Glomerular endothelial cell (primary cell): Measurements from ENCODE around the gene TFF3. TPM values are rescaled to one million over a fixed set of nuclear protein-coding genes. Genes with fewer than 3 reads are reported as not detected.
A peak's percentile ranks its signal among the peaks of the same experiment; 100 is the strongest.

Source experiments
- DNase-seq: peaks from one replicate; pipeline ENCODE4 v3.0.0-alpha.2; 2011; ENCODE audit warnings: low read depth, low spot score; ENCODE audit errors: extremely low read depth
- total RNA-seq: library from RNA; depleted of rRNA; stranded (reverse); fragments of >200 nt; gene quantifications from 2 replicates; pipeline ENCODE4 v1.2.3, GENCODE V29; 2015

TFF3 gene
- total RNA-seq, 1 donor from 2014 or later = 5.4 TPM

GRCh38 chr21:42347601-42348327 lies 32.6 kb upstream of the TFF3 start:
- DNase-seq = no peak

- no peak for DNase-seq
These were observed 31.8 kb upstream of the TFF3 start for GRCh38 chr21:42346866-42347600.

- DNase-seq = no peak
These were observed 31.2 kb upstream of the TFF3 start for GRCh38 chr21:42346441-42346840.

GRCh38 chr21:42344631-42345030 lies 29.4 kb upstream of the TFF3 start:
- DNase-seq = no peak

- DNase-seq = no peak
These were observed 28.8 kb upstream of the TFF3 start for GRCh38 chr21:42343963-42344510.

- DNase-seq = no peak
These were observed 28.3 kb upstream of the TFF3 start for GRCh38 chr21:42343556-42343955.

- DNase-seq = no peak
These were observed 27.9 kb upstream of the TFF3 start for GRCh38 chr21:42343101-42343500.

- no peak for DNase-seq
These were observed 26.8 kb upstream of the TFF3 start for GRCh38 chr21:42341776-42342542.

GRCh38 chr21:42340187-42341050 lies 25.2 kb upstream of the TFF3 start:
- DNase-seq = no peak

GRCh38 chr21:42338729-42339715 lies 23.8 kb upstream of the TFF3 start:
- no peak for DNase-seq

GRCh38 chr21:42337830-42338728 lies 22.9 kb upstream of the TFF3 start:
- DNase-seq = peak; percentile 9

GRCh38 chr21:42337276-42337675 lies 22.1 kb upstream of the TFF3 start:
- DNase-seq = no peak

GRCh38 chr21:42336054-42336453 lies 20.8 kb upstream of the TFF3 start:
- DNase-seq = no peak

- no peak for DNase-seq
These were observed 17.5 kb upstream of the TFF3 start for GRCh38 chr21:42332557-42333317.

GRCh38 chr21:42331660-42332059 lies 16.5 kb upstream of the TFF3 start:
- DNase-seq = no peak

- DNase-seq = no peak
These were observed 15.5 kb upstream of the TFF3 start for GRCh38 chr21:42330380-42331371.
